Measurements from ENCODE around the gene ANKZF1.
A peak's percentile ranks its signal among the peaks of the same experiment; 100 is the strongest.

Gene ANKZF1

DNA sequence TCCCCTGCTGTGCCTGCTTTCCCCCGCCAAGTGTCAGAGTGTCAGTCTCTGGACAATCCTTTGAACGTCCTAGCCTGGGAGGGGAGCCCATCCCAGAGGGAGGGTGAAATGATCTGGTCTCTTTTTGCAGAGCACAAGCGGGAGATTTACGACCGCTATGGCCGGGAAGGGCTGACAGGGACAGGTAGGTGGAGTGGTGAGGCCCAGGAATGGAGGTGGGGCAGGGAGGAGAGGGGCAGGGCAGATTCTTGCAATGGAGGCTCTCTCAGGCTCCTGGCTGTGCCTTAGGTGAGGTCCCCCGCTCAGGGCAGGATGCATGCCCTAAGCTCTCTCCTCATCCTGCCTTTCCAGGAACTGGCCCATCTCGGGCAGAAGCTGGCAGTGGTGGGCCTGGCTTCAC, 52.0 kb downstream of the ANKZF1 start:
- peaks cover 12% of the 10 kb centered on the region for H3K4me1 ChIP-seq
- H3K4me3 ChIP-seq, result no peak overlapping the region
- peaks cover 13% of the 10 kb centered on the region for H3K36me3 ChIP-seq (replicated peaks)
- no peaks in the 10 kb centered on the region for H3K27me3 ChIP-seq (ENCODE audit: low read depth)
- DNase-seq (ENCODE audit: low spot score in 2 of 2), result no peak
- no peaks in the 10 kb centered on the region for H3K9me3 ChIP-seq
- in situ Hi-C loops (cut with MboI; ENCODE audit: low sequenced_read_pairs), result no loop called here

DNA sequence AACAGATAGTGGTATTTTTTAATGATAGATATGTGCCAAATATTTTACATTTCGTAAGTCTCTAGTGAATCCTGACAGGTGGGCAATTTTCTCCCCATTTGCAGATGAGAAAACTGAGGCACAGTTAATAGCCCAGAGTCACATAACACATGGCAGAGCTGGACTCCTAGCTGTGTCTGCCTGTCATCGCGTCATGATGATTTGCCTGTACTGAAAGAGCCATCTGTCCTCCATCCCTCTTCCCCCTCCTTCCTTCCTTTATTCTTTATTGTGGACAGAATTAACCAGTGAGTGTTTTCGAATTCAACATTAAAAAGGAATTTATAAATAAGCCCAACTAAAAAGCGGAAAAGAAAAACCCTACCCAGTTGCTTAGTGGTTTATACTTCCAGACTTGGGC, 52.8 kb downstream of the ANKZF1 start:
- H3K36me3 ChIP-seq (replicated peaks), result peaks cover 13% of the 10 kb centered on the region
- peaks cover 12% of the 10 kb centered on the region for H3K4me1 ChIP-seq
- H3K9me3 ChIP-seq, result no peaks in the 10 kb centered on the region
- in situ Hi-C loops (cut with MboI; ENCODE audit: low sequenced_read_pairs), result no loop called here
- H3K4me3 ChIP-seq, result no peak overlapping the region
- no peaks in the 10 kb centered on the region for H3K27me3 ChIP-seq (ENCODE audit: low read depth)
- no peak for DNase-seq (ENCODE audit: low spot score in 2 of 2)

GRCh38 chr2:219282943-219283581, 53.5 kb downstream of the ANKZF1 start:
- no peak for DNase-seq (ENCODE audit: low spot score in 2 of 2)
- H3K9me3 ChIP-seq, result no peaks in the 10 kb centered on the region
- H3K4me1 ChIP-seq, result peaks cover 8% of the 10 kb centered on the region
- in situ Hi-C loops (cut with MboI; ENCODE audit: low sequenced_read_pairs), result no loop called here
- no peaks in the 10 kb centered on the region for H3K27me3 ChIP-seq (ENCODE audit: low read depth)
- H3K4me3 ChIP-seq, result no peak overlapping the region
- peaks cover 13% of the 10 kb centered on the region for H3K36me3 ChIP-seq (replicated peaks)

DNA sequence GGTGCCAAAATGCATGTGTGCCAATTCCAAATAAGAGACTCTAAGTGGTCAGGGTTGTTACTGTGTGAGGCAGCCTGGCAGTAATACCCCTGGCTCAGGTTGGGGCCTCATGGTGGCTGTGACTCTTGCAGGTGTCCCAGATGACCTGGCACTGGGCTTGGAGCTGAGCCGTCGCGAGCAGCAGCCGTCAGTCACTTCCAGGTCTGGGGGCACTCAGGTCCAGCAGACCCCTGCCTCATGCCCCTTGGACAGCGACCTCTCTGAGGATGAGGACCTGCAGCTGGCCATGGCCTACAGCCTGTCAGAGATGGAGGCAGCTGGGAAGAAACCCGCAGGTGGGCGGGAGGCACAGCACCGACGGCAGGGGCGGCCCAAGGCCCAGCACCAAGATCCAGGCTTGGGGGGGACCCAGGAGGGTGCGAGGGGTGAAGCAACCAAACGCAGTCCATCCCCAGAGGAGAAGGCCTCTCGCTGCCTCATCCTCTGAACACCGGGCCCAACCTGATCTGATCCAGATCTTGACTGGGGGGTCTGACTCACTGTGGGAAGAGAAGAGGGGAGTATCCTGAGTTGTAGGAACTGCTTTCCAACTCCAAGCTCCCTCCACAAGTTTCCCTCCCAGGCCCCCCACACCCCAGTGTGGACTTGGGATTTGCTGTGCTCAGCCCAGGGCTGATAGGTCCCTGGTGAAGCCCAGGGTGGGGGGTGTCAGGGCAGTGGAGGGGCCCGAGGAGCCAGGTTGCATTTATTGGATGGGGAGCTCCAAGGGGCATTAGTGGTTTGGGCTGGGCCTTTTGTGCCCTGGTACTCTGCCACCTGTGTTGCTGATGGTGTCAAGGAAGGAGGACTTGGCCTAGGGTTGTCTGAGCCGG, 55.1 kb downstream of the ANKZF1 start:
- no peak for DNase-seq (ENCODE audit: low spot score in 2 of 2)
- in situ Hi-C loops (cut with MboI; ENCODE audit: low sequenced_read_pairs), result no loop called here
- Histone ChIP-seq H3K4me3 (no peak overlapping the region), H3K9me3 (no peaks in the 10 kb centered on the region), H3K36me3 (replicated peaks) (peaks cover 13% of the 10 kb centered on the region), H3K4me1 (no peaks in the 10 kb centered on the region), H3K27me3 (ENCODE audit: low read depth) (no peaks in the 10 kb centered on the region)

DNA sequence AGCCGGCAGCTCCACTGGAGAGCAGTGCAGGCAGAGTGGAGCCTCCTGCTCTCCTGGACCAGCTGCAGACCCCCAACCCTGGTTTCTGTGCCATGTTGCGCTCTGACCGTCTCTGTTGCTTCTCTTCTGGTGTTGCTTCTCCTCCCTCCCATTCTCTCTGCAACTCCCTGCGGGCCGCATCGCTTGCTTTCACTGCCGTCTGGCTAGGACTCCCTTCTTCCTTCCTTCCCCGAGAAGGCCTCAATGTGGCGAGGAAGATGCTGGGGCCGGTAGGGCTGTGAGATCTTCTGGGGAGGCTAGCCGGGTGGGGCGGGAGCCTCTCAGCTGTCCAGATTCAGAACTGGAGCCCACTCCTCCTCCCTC, 55.7 kb downstream of the ANKZF1 start:
- peaks cover 13% of the 10 kb centered on the region for H3K36me3 ChIP-seq (replicated peaks)
- H3K4me3 ChIP-seq, result no peak overlapping the region
- DNase-seq (ENCODE audit: low spot score in 2 of 2), result no peak
- no peaks in the 10 kb centered on the region for H3K4me1 ChIP-seq
- in situ Hi-C loops (cut with MboI; ENCODE audit: low sequenced_read_pairs), result no loop called here
- no peaks in the 10 kb centered on the region for H3K9me3 ChIP-seq
- H3K27me3 ChIP-seq (ENCODE audit: low read depth), result no peaks in the 10 kb centered on the region

GRCh38 chr2:219285894-219286425, 56.4 kb downstream of the ANKZF1 start:
- in situ Hi-C loops (cut with MboI; ENCODE audit: low sequenced_read_pairs), result no loop called here
- peaks cover 13% of the 10 kb centered on the region for H3K36me3 ChIP-seq (replicated peaks)
- H3K9me3 ChIP-seq, result no peaks in the 10 kb centered on the region
- no peaks in the 10 kb centered on the region for H3K4me1 ChIP-seq
- DNase-seq (ENCODE audit: low spot score in 2 of 2), result peak in 1 of 2 experiments; percentile 41
- H3K27me3 ChIP-seq (ENCODE audit: low read depth), result no peaks in the 10 kb centered on the region
- H3K4me3 ChIP-seq, result no peak overlapping the region
